Measurements from ENCODE around the gene HS2ST1.
"Not testable (repeated sequence)": the region's sequence is repeated elsewhere in the genome, so short reads cannot be mapped to it uniquely, and the experiment has no call there.

The HS2ST1 gene

DNA sequence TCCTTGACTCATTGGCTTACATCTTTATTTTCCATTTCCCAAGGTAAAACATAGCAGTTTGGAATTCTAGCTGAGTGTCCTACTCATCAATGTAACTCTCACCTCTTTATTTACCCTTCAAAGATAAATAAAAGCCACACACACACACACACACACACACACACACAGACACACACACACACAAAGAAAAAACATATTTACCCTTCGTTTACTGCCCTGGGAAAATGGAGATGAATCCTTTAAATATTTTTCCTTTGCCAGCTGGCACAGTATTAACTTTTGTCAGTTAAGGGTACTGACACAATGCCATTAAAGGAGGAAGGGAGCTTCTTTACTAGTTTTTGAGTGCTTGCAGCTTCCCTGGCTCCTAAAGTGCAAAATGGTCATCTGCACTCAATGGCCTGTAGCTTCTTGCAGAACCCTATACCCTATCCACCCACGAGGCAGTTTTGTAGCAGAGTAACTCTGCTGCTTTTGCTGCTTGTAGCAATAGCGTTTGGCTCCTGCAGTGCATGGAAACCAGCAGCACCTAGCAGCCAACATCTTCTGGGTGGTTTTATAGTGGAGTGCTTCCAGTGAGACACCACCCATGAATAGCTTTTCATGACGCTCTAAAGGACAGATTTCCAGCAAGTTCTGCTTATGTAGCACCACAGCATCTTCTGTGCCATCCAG is 103.7 kb downstream of the HS2ST1 start:
- CTCF ChIA-PET: no interaction called here
- no peak for DNase-seq (ENCODE audit: low spot score)
- no peak overlapping the region for H3K27ac ChIP-seq
- POLR2A ChIA-PET (ENCODE audit: low non-redundant PET): no interaction called here
- TF ChIP-seq, protein P1, sequence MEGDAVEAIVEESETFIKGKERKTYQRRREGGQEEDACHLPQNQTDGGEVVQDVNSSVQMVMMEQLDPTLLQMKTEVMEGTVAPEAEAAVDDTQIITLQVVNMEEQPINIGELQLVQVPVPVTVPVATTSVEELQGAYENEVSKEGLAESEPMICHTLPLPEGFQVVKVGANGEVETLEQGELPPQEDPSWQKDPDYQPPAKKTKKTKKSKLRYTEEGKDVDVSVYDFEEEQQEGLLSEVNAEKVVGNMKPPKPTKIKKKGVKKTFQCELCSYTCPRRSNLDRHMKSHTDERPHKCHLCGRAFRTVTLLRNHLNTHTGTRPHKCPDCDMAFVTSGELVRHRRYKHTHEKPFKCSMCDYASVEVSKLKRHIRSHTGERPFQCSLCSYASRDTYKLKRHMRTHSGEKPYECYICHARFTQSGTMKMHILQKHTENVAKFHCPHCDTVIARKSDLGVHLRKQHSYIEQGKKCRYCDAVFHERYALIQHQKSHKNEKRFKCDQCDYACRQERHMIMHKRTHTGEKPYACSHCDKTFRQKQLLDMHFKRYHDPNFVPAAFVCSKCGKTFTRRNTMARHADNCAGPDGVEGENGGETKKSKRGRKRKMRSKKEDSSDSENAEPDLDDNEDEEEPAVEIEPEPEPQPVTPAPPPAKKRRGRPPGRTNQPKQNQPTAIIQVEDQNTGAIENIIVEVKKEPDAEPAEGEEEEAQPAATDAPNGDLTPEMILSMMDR (conservative IDR thresholded peaks at IDR 0.05; ENCODE audit: low read depth): no peak

DNA sequence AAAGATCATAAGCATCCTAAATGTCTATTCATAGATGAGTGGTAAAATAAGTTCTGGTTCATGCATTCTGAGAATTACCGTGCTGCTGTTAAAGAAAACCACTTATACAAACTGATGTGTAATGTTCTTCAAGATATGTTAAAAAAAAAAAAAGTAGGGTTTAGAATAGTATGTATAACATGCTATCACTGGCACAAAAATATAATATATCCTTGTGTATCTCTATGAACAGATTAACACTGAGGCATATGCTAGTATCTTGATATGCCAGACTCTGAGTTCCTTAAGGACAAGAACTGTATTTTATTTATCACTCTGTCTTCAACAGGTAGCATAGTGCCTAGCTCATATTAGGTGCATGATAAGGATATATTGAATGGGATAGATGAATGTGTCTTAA is 108.9 kb downstream of the HS2ST1 start:
- no peak for DNase-seq (ENCODE audit: low spot score)
- ChIA-PET POLR2A (ENCODE audit: low non-redundant PET) (no interaction called here), CTCF (interaction anchor here (0.5 to 0.9 kb wide), 2 partner anchors 48 to 61 kb away, joined by 3 read pairs; no protein-coding TSS in a partner anchor)
- H3K27ac ChIP-seq: no peak overlapping the region
- TF ChIP-seq, protein P1 (conservative IDR thresholded peaks at IDR 0.05; ENCODE audit: low read depth): no peak

DNA sequence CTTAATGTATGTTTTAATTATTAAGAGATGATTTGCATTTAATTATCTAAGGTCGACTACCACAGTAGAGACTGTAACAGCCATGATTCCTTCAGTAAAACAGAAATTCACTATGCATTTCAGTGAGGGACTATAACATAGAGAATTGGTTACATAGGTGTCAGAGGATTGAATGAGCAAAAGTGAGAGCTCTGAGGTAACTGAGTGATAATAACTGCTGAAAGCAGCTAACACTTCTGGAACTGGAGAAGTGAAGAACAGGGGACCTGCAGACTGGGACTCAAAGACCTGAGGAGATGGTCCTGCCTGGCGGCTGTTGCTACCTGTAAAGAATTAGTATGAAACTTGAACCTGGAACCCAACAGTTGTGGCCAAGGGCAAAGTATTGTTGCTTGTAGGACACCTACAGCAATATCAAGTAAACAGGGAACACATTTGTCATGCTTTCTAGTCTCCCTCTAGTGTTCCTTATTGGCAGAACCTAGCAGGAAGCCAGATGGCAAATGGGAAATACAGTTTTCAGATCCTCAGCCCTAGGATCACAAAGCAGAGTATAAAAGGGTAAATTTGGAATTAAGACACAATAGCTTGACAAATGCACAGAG is 110.6 kb downstream of the HS2ST1 start:
- TF ChIP-seq, protein P1 (conservative IDR thresholded peaks at IDR 0.05; ENCODE audit: low read depth): peak; percentile 57
- peak; percentile 45 for DNase-seq (ENCODE audit: low spot score)
- POLR2A ChIA-PET (ENCODE audit: low non-redundant PET): no interaction called here
- CTCF ChIA-PET: interaction anchor here (0.6 to 1.0 kb wide), 5 partner anchors 31 to 1510 kb away, joined by 3 to 5 read pairs (median 3); no protein-coding TSS in a partner anchor
- H3K27ac ChIP-seq: no peak overlapping the region

DNA sequence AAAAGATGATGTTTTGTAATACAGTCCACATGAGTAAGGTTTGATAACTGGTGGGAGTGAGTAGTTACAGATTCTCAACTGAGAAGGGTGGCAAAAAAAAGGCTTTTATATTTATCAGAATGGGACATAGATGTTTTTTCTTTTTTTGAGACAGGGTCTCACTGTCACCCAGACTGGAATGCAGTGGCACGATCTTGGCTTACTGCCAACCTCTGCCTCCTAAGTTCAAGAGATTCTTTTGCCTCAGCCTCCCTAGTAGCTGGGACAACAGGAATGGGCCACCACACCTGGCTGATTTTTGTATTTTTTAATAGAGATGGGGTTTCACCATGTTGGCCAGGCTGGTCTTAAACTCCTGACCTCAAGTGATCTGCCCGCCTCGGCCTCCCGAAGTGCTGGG is 113.1 kb downstream of the HS2ST1 start:
- DNase-seq (ENCODE audit: low spot score); H3K27ac ChIP-seq; POLR2A ChIA-PET (ENCODE audit: low non-redundant PET): not testable (repeated sequence)
- CTCF ChIA-PET: interaction anchor here (0.6 kb wide), 1 partner anchor 1529 kb away, joined by 6 read pairs; no protein-coding TSS in a partner anchor

DNA sequence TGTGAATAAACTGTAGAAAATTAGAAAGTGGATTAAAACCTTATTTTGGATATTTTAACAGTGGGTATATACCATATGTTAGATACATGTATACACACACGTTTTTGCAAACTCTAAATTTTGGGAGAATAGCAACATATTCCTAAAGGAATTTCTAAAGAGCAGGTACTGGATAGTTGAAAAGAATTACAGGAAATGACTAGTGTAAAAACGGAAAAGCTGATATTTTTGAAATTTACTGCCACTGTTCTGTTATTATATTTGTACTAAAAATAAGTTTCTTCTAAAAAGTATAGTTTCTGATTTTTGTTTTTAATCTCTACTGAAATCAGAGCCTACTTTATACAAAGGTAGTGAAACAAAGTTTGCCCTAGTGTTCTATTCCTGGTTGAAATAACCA is 114.1 kb downstream of the HS2ST1 start:
- TF ChIP-seq, protein P1 (conservative IDR thresholded peaks at IDR 0.05; ENCODE audit: low read depth): no peak
- POLR2A ChIA-PET (ENCODE audit: low non-redundant PET): no interaction called here
- CTCF ChIA-PET: no interaction called here
- DNase-seq (ENCODE audit: low spot score): no peak
- no peak overlapping the region for H3K27ac ChIP-seq

DNA sequence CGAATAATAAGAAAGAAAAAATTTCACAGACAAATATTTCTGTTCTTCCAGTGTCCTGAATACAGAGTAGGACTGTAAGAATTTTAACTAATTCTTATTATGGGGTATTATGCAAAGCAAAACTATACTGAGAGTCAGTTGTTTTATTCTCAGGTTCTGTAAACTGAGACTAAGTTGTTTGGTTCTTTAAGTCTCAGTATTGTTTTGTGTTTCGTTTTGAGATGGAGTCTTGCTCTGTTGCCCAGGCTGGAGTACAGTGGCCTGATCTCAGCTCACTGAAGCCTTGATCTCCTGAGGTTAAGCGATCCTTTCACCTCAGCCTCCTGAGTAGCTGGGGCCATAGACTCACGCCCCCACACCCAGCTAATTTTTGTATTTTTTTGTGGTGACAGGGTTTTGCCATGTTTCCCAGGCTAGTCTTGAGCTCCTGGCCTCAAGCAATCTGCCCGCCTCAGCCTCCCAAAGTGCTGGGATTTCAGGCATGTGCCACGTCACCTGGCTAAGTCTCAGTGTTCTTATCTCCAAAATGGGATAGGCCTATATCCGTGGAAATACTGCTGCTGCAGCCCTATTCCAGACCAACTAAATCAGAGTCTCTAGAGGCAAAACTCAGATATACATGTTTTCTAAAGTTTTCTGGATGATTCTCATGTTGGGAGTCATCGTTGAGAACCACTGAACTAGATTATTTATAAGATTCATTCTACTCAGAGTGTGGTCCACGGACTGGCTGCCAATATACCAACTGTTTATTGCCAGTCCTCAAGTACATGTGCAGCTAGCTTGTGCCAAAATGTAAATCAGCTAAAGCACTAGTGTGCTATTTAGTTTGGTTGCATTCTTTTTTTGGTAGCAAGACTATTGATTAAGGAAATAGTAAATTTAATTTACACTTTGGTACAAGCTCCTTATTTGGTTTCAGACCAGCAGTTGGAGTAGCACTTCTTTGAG is 116.6 kb downstream of the HS2ST1 start:
- TF ChIP-seq, protein P1 (conservative IDR thresholded peaks at IDR 0.05; ENCODE audit: low read depth): no peak
- no peak for DNase-seq (ENCODE audit: low spot score)
- CTCF ChIA-PET: no interaction called here
- no peak overlapping the region for H3K27ac ChIP-seq
- POLR2A ChIA-PET (ENCODE audit: low non-redundant PET): no interaction called here
